SIG-M5 treated with dmso at 0.1 percent for 504 hours (cell line): ENCODE measurements around the gene GON7.
A peak's percentile ranks its signal among the peaks of the same experiment; 100 is the strongest.
"Not testable (repeated sequence)": the region's sequence is repeated elsewhere in the genome, so short reads cannot be mapped to it uniquely, and the experiment has no call there.

Source experiments
- DNase-seq: peaks from one replicate; lab custom pipeline; 2025; ENCODE audit not compliant: unreplicated experiment; lab: John Stamatoyannopoulos, UW

The GON7 gene

GRCh38 chr14:93200553-93200952, 6.3 kb downstream of the GON7 start:
- DNase-seq, result no peak

- DNase-seq, result no peak
These were observed 7.8 kb downstream of the GON7 start for GRCh38 chr14:93199031-93199430.

GRCh38 chr14:93195316-93195999, 11.4 kb downstream of the GON7 start:
- no peak for DNase-seq

- DNase-seq, result no peak
These were observed 19.9 kb downstream of the GON7 start for GRCh38 chr14:93186956-93187355.

- DNase-seq, result peak; percentile 28
These were observed 20.4 kb downstream of the GON7 start for GRCh38 chr14:93186466-93186865.

- no peak for DNase-seq
These were observed 21.5 kb downstream of the GON7 start for GRCh38 chr14:93185349-93185720.

GRCh38 chr14:93184391-93185348, 22.2 kb downstream of the GON7 start, which contains the start of the genes LYSET and MOAP1:
LYSET (plus strand) TSS chr14:93185317; CDS start chr14:93185406, 89 bp downstream.
MOAP1 (minus strand) TSS chr14:93184897; CDS start chr14:93184242, 655 bp downstream.
- DNase-seq, result peak; percentile 76

- DNase-seq, result no peak
These were observed 23.1 kb downstream of the GON7 start for GRCh38 chr14:93183596-93184317.

GRCh38 chr14:93175492-93175891, 31.4 kb downstream of the GON7 start:
- DNase-seq, result no peak

GRCh38 chr14:93174731-93175130, 32.1 kb downstream of the GON7 start:
- DNase-seq, result not testable (repeated sequence)

GRCh38 chr14:93173943-93174395, 32.9 kb downstream of the GON7 start:
- no peak for DNase-seq

GRCh38 chr14:93171376-93171775, 35.5 kb downstream of the GON7 start:
- DNase-seq, result no peak

GRCh38 chr14:93170141-93170540, 36.7 kb downstream of the GON7 start:
- DNase-seq, result not testable (repeated sequence)

- not testable (repeated sequence) for DNase-seq
These were observed 37.2 kb downstream of the GON7 start for GRCh38 chr14:93169619-93170018.

GRCh38 chr14:93168610-93169009, 38.3 kb downstream of the GON7 start:
- not testable (repeated sequence) for DNase-seq

- not testable (repeated sequence) for DNase-seq
These were observed 41.3 kb downstream of the GON7 start for GRCh38 chr14:93165271-93166265.

- no peak for DNase-seq
These were observed 43.3 kb downstream of the GON7 start for GRCh38 chr14:93163564-93163963.

- no peak for DNase-seq
These were observed 45.4 kb downstream of the GON7 start for GRCh38 chr14:93161411-93161940.

GRCh38 chr14:93160353-93160801, 46.5 kb downstream of the GON7 start:
- peak; percentile 60 for DNase-seq
